NCI-H2227 (cell line): ENCODE measurements around the gene ELMO2.
A peak's percentile ranks its signal among the peaks of the same experiment; 100 is the strongest.

Experiments used
- DNase-seq: peaks from one replicate; lab custom pipeline; 2025; ENCODE audit not compliant: unreplicated experiment; lab: John Stamatoyannopoulos, UW

Gene ELMO2

DNA sequence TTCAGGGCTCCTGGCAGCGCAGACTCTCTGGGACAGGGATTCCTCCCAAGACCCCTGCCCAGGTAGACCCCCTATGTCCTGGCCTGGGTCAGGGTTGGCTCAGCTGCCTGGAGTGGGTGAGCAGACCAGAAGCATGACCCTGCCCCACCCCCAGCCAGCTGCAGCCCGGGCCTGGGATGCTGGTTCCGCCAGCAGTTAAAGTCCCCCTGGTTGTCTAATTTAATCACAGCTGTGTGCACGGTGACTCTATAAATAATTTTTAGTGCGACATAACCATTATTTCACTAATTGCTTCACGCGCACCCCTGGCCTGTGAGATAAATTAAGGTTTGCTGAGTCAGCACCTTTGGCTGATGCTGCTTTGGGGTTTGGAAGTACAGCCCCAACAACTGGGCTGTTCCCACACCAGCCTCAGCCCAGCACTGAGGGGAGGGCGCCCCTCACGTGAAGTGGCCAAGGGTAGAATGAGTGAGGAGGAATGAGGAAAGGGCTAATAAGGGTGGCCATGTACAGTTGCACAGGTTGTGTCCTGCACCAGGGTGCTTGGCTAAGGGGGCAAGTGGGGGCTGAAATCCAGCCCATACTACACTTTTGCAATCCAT lies 72.0 kb downstream of the ELMO2 start:
- no peak for DNase-seq

DNA sequence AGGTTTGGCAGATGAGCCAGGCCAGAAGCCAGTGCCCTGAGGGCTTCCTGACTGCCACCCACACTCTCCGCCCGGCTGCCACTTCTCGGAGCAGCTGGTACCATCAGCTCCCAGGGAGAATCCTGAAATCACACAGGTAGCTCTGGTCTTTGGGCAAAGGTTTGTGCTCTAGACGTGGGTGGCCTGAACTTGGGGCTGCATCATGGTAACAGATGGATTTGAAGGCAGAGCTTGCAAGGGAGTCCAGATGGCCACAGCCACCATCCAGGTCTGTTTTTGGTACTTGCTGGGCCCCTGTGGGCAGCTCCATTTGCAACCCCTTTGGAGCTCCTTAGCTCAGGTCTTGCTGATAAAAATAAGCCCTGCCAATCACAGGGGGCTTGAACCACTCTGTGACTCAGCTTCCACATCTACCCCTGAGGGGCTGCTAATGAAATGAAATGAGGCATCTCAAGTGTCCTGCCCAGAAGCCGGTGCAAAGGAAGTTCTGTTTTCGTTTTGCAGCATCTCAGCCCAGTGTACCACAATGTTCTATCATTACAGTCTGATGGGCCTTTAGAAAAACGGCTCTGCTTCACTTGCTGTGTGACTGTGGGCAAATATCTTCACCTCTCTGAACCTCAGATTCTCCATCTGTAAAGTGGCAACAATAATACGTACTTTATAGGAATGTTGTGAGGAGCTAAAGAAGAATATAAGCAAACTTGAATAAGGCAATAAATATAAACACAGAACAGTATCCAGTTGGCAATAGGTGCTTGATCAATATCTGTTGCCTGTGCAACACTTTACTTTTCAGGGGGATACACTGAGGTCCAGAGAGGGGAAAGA lies 73.0 kb downstream of the ELMO2 start:
- no peak for DNase-seq

- DNase-seq: no peak
Measured at GRCh38 chr20:46332373-46333160, 73.8 kb downstream of the ELMO2 start.

DNA sequence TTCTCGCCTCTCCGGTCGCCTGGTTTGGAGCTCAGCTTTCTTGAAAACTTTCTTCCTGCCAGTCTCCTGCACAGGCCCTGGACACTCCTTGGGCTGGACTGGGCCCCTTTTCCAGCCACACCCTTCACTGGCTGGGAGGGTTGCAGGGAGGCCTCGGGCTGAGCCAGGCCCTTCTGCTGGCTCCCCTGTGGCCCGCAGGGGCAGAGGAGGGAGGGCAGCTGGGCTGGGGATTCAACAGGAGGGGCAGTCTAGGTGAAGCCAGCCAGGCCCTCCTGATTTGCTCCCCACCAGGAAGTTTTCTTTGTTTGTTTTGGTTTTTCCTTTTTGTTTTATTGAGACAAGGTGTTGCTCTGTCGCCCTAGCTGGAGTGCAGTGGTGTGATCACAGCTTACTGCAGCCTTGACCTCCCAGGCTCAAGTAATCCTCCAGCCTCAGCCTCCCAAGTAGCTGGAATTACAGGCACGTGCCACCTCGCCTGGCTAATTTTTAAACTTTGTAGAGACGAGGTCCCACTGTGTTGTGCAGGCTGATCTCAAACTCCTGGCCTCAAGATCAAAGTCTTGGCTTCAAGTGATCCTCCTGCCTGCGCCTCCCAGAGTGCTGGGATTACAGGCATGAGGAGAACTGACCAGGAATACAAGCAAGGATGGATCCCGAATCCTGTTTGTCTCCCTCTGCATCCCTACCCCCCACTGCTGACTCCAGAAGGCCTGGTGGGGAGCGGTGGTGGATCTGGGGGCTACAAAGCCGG lies 74.6 kb downstream of the ELMO2 start:
- no peak for DNase-seq

DNA sequence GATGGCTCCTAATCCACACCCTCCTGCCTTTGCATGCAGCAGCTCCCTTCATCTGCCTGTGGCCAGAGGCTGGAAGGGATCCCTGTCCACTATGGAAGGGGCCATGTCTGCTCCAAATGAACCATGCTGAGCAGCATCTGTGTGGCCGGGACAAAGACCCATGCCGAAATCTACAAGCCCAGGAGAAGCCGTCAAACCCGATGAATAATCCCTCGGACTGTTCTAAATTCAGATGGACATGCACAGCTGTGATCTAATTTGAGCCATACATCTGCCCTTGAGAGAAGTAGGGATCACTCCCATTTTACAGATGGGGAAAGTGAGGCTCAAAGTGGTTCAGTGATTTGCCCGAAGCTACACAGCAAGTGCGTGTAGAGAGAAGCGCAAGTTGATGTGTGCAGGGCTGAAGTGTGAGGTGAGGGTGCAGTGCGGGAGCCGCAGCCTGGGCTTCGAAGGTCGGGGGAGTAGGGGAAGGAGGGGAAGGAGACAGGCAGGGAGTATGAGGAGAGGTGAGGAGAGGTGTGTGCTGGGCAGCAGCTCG lies 75.5 kb downstream of the ELMO2 start:
- DNase-seq: no peak

DNA sequence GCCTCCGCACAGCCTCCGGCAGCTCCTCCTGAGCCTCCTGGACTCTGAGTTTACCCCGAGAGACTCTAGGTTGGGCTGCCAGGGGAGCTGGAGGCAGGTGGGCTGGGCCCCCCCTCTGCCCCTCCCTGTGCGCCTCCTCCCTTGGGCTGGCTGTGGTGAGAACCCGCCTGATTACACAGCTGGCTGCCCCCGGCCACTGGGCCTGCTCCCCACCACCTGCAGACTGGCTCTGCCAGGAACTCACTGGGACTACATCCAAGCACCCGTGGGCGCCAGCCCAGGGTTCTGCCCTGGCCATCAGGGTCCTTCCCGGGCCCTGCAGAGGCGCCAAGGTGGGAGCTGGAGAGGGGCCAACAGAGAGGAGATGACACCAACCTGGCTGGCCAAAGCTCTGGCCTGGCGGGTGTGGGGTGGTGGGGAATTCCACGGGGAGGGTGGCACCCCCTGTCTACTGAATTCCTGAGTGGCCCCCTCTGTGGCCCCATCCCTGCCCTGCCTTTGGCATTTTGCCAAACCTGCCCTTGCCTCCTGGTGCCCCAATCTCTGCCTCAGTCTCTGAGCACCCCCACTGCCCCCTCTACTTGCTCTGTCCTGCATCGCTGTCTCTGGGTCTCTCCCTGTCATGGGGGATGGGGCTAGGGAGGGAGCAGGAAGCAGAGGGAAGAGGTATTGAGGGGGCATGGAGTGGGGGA lies 76.2 kb downstream of the ELMO2 start:
- no peak for DNase-seq

DNA sequence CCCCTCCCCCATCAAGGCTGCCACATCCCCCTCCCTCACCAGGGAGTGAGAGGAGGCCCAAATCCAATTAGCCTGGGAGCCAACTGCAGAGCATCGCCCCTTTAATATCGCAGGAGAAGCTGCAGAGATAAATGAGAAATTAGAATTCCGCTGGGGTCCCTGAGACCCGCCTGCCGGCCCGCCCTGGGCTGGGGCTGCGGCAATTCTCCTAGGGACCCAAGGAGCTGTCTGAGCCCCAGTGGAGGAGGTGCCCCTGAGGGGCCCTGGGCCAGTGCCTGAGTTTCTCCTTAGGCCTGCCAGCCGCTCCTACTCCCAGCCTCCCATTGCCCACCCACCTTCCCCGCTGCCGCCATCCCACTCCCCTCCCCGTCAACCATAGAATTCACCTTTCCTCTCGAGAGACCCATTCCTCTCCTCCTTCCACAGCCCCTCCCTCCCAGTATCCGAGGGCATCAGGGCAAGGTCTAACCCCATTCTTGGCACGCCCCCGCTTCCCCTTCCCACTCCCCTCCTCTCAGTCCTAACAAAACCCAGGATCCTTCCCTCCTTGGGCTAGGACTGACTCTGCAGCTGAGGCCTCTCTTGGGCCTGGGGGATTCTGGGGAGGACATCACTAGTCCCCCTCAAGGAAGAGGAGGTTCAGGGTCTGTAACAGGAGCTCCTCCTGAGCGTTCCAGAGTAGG lies 78.1 kb downstream of the ELMO2 start:
- DNase-seq: no peak

DNA sequence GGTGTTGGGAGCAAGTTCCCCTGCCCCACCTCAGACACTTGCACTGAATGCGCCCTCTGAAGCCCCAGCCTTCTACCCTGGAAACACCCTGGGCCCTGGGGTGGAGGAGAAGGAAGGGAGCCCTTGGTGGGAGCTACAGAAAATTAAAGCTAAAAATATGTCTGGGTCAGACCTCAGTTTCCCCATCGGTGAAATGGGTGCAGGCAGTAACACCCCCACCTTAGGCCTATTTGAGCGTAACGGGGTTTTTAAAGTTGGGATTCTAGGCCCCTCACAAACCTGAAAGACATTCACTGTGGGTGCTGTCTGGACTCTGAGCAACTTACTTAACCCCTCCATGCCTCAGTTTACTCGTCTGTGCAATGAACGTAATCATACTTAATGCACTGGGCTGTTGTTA lies 78.9 kb downstream of the ELMO2 start:
- DNase-seq: no peak

- DNase-seq: peak; percentile 50
Measured at GRCh38 chr20:46325789-46326188, 80.6 kb downstream of the ELMO2 start.

DNA sequence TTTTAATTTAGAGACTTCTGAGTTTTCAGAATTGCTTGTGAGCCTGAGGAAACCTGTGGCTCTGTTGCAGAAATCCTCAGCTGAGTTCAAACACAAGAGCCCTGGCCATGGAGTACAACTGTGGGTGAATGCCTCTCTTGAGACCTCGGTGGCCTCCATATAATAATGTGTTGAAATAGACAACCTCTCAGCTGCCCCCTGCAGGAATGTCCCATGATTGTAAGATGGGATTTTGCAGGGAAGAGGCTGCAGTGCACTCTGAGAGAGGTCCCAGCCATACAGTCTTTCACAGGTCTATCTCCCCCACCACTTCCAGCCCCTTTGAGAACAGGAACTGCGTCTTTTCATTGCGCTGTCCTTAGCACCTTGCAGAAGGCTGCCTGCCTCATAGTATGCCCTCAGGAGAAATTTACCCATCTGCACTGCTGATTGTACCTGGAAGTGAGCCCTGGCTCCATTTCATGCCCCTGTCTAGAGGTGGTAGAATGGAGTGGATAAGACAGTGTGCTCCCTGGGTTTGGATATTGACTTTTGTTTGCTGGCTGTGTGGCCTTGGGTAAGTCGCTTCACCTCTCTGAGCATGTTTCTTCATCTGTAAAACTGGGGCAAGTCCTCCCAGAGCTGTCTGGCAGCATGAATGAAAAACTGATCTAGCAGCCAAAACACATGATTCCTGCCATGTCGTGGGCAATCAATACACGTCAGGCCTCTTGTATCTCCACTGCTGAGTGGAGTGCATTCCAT lies 81.3 kb downstream of the ELMO2 start:
- no peak for DNase-seq

DNA sequence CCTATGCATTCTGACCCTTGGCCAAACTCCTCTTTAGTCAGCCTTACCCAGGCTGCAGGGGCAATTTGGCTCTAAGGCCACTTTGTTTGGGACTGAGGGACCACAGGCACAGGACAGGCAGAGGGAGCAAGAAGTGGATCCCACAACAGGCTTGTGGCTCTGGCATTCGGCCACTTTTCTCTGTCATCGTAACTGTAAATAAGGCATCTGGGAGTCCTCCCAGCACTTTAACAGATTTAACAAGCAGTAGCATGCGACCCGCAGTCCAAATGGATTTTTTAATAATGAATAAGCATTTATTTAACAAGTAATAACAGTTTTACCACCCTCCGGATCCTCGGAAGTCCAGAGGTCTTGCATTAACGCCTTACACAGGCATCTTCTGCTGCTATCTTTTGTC lies 82.0 kb downstream of the ELMO2 start:
- no peak for DNase-seq

DNA sequence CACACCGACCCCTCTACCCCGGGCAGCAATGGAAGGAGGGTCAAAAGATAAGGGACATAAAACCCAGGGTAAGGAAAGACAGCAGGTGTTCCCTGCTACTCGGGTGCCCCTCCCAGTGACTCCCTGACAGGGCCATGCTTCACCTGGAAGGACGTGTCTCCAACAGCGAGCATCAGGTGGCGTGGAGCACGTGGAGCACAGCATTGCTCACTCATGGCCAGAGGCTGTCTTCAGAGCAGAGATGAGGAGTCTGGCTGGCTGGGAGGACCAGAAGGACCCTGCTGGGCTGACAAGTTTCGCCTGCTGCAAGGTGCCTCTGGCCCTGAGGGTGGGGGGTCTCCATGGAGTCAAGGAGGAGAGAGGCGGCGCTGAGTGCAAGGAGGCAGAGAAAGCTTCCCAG lies 82.9 kb downstream of the ELMO2 start:
- no peak for DNase-seq

DNA sequence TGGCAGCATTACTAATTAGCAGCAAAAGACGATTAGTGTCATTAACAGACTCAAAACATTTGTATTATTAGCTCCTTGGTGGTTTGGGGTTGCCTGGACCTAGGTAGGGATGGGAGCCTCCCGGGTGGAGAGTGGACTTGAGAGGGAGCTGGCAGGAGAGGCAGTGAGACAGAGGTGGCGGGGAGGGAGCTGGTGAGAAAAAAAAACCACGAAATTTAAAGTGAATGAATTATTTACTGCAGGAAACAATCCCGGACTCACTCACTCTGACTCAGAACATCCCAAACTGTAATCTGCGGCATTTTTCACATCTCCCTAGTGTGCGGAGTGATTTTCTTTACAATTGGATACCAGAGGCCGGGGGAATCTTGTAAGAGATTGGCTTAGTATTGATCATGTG lies 83.8 kb downstream of the ELMO2 start:
- no peak for DNase-seq

- DNase-seq: no peak
Measured at GRCh38 chr20:46317685-46318177, 88.7 kb downstream of the ELMO2 start.

GRCh38 chr20:46316984-46317684 lies 89.3 kb downstream of the ELMO2 start:
- no peak for DNase-seq
